ENCODE results near the gene WFS1.

The WFS1 gene, protein sequence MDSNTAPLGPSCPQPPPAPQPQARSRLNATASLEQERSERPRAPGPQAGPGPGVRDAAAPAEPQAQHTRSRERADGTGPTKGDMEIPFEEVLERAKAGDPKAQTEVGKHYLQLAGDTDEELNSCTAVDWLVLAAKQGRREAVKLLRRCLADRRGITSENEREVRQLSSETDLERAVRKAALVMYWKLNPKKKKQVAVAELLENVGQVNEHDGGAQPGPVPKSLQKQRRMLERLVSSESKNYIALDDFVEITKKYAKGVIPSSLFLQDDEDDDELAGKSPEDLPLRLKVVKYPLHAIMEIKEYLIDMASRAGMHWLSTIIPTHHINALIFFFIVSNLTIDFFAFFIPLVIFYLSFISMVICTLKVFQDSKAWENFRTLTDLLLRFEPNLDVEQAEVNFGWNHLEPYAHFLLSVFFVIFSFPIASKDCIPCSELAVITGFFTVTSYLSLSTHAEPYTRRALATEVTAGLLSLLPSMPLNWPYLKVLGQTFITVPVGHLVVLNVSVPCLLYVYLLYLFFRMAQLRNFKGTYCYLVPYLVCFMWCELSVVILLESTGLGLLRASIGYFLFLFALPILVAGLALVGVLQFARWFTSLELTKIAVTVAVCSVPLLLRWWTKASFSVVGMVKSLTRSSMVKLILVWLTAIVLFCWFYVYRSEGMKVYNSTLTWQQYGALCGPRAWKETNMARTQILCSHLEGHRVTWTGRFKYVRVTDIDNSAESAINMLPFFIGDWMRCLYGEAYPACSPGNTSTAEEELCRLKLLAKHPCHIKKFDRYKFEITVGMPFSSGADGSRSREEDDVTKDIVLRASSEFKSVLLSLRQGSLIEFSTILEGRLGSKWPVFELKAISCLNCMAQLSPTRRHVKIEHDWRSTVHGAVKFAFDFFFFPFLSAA

DNA sequence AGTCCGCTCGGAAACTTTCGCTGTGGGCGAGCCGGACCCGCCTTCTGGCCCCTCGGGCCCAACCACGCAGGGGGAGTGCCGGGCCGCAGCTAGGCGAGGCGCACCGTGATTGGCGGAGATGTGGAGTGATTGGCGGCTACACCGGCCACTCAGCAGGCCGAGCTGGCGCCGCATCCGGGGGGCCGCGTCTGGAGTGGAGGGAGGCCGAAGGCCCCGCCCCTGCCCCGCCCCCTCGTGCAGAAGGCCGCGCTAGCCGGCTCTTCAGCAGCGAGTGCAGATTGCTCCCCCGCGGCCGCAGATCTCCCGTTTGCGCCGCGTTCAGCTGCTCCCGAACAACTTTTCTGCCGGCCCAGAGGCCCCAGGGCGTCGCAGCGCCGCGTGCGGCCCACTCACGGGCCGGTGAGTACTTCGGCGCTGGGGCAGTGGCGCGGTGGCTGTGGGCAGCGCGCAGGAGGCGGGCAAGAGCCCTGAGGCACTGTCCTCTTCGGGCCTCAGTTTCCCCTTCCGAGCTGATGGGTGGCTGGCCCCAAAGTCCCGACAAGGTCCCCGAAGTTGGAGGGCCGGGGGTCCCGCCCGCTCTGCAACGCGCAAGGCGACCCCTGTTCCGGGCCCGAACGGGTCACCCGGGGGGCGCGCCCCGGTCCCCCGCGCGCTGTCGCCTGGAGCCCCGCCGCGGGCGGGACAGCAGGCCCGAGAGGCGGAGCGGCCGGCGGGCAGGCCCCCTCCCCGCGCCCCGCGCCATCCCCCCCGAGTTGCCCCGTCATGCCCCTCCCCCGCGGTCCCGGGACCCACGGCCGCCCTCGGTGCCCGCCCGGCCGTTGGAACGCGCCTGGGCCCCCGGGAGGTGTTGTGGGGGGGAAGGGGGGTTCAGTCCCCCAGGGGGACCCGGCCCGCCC lies at the start of gene WFS1:
WFS1 (plus strand) TSS at position 235 of the 896 bp plus-strand sequence. CDS start 7,606 bp downstream, outside the sequence.
- peak; percentile 93 to 98 for DNase-seq (ENCODE audit: low read depth in 2 of 2)

DNA sequence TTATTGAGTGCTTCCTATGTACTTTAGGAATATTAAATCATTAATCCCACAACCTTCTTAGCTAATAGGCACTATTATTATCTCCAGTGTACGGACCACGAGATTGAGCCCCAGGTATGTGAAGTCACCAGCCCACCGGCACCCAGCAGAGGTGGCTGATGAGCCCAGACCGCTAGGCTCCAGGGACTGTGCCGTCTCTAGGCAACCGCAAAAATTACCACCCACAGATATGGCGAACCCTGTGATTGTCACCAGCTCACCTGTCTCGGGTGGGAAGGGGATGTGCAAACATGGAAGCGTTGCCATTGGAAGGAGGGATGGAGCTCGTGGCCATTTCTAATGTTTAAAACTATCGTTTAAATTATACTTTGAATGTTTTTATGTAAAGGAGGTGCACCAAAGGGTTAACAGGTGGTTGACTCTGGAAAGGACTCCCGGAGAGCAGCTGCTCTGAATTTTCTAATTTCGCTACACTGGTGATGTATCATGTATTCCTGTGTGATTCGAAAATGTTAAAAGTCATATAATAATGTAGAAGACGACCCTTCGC lies 48.3 kb upstream of the WFS1 start:
- DNase-seq (ENCODE audit: low read depth in 2 of 2), result no peak

DNA sequence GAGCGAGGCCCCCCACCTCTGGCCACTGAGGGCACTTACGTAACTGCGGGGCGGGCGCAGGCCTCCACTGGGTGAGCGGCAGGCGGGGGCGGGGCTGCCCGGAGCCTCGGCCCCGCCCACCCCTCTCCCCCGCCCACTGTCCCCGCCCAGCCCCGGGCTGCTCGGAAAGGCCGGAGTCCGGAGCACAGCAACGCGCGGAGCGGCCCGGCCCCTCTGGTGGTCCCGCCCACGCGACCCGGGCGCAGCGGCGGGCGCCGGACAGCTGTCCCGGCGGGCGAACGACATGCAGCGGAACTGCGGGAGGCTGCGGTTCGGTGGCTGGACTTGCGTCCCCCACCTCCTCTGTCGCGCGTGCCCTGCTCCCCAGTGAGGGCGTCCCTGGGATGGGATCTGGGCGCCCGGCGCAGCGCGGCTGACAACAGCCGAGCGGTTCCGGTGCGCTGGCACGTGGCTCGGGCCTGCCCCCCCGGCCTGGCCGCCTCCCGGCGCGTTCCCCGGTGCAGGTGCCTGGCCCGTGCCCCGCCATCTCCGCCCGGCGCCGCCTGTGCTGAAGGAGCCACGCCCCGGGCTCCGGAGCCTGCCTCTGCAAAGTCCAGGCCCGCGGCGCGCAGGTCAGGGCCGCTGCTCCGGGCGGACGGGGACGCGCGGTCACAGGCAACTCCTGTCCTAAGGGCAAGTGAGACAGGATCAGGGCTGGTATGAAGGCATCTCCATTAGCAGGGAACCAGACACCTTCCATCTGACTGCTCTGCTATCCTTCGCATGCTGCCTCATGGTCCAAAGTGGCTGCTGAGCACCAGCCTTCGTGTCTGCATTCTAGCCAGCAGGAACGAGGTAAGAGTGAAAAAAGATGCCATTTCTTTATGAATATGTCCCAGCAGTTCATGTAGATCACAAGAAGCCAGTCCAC lies 47.5 kb upstream of the WFS1 start:
- no peak for DNase-seq (ENCODE audit: low read depth in 2 of 2)

DNA sequence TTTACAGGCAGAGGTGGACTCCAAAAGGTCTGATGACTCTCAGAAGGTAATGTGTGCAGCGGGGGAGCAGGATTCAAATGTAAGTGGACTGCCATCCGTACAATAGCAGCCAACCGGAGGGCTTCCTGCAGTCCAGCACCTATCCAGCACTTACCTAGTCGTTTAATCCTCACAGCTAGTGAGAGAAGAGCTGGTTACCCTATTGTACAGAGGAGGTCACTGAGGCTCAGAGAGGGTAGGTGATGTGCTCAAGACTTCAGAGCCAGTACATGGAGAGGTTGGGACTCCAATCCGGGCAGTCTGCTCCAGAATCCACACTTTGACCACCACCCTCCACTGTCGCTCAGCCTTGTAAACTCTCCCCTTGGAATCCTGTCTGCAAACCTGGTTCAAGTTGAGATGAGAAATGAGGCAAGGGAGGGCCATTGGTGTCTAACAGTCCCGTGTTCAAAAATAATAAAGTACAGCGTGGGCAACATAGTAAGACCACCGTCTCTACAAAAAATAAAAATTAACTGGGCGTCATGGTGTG lies 46.8 kb upstream of the WFS1 start:
- DNase-seq (ENCODE audit: low read depth in 2 of 2), result no peak

DNA sequence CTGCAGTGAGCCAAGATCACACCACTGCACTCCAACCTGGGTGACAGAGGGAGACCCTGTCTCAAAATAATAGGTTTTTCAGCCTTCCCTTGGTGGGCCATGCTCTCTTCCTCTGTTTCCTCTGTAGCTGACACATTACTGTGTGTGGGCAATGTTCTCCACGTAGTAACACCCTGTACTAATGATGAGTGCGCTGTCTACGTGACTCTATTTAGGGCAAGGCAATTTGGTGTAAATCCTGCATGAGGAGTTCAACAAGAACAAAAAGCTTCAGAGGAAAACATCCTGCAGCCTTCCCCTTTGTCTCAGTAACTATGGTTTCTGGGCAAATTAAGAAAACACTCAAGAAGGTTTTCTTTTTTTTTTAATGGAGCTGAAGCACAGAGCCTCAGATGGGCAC lies 44.9 kb upstream of the WFS1 start:
- DNase-seq (ENCODE audit: low read depth in 2 of 2), result no peak

DNA sequence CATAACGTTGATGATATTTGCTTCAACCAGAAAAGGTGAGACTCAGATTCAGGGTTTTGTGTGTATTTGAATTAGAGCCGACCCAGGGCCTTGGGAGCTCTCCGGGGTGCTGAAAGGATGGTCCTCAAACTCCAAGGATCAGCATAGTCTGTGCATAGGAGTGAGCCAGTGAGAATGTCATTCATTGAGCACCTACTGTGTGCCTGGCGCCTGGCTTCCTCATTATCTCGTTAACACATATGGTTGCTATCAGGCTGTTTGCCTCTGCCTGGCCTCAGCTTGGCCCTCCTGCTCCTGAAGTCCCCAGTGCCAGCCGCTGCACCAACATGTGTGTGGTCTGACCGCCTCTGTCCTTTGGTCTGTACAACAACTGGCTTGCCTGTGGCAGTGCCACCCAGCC lies 44.2 kb upstream of the WFS1 start:
- no peak for DNase-seq (ENCODE audit: low read depth in 2 of 2)

DNA sequence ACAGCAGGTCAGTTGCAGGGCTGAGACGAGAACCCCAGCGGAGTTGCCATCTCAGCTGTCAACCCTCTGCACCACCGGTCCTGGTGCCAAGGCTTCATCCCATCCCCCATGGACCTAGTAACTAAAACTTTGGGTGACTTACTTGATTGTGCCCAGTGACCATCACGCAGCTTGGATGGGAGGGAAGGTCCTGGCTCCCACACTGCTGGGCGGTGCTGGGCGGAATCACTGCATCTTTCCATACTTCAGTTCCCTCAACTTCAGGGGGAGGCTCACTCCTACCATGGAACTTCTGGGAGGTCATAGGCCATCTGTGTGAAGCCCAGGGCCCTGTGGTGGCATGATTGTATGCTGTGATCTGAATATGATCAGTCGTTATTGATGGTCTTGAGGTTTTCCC lies 43.1 kb upstream of the WFS1 start:
- no peak for DNase-seq (ENCODE audit: low read depth in 2 of 2)

DNA sequence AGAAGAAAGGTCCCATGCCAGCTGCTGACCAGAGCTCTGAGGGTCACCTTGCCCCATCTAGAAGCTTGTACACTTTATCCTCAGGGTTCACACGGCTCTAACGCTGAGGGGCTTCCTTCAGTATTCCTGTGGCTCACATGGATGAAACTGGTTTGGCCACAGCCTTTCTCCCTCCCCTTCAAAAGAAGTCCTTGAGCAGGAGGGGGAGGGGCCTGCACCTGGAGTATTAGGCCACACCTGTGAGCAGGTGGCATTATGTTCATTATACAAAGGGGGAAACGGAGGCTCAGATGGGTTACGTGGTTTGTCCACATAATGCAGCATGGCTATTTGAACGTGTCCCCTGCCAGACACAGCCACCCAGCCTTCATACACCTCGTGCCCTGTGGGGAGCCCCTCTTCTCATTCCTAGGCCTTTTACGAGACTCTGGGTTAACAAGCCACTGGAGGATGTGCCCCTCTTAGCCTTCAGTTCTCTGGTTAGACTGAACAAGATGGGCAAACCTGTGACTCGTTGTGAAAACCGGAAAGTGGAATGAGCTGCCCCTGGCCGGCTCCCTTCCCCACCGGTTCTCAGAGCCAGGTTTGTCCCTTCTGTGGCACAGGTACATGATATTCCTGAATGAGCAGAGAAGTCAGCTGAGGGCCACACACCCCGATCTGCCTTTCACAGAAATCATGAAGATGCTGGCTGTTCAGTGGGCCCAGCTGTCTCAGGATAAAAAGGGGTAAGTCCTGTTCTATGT lies 42.1 kb upstream of the WFS1 start:
- DNase-seq (ENCODE audit: low read depth in 2 of 2), result no peak

DNA sequence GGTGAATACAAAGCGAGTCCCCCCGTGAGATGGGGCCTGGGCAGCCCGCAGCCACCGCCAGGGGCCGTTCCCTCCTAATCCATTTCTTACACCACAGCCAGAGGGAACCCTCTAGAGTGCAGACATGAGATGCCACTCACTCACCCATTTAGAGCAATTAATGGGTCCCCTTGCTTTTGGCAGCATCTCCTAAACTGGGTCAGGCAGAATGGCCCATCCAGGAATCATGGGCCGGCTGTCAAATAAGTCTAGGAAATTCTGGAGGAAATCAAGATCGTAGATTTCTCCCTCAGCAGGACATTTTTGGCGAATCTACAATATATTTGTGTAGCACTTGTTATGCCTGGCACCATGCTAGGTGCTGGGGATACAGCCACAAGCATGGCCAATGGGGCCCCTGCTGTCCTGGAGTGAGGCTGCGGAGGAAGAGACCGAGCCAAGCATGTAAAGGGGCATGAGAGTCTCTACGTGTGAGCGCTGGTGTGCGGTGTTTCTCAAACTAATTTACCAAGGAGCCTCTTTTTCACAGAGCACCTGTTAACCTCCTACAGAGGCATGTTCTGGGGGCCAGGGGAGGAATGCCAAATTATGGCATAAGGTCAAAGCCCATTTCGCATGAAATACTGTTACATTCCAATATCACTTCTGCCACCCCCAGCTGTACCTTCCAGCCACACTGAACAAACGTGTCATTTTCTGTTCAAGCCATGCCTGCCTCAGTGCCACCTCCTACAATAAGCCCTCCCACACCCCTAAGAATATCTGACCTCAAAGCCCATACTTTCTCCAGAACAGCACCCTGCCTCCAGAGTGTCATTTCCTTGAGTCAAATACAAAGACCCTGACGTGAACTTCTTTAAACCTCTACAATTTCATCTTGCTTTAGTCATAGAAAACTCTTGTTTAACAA lies 41.2 kb upstream of the WFS1 start:
- no peak for DNase-seq (ENCODE audit: low read depth in 2 of 2)

DNA sequence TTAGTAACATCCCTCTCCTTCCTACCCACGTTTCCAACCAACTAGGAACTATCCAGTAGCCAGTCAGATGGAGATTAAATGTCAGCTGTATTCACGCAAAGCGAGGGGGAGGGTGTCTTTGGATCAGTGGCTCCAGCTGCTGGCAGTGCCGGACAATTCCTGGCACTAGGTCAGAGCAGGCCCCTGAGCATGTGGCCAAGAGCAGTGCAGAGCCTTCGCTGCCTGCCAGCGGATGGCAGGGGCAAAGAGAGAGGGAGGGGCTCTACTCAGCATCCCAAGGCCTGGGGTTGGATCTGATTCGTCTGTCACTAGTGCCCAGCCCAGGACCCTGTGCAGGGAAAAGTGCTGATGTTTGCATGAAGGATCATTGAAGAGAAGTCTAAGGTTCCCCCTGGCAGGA lies 40.6 kb upstream of the WFS1 start:
- no peak for DNase-seq (ENCODE audit: low read depth in 2 of 2)

DNA sequence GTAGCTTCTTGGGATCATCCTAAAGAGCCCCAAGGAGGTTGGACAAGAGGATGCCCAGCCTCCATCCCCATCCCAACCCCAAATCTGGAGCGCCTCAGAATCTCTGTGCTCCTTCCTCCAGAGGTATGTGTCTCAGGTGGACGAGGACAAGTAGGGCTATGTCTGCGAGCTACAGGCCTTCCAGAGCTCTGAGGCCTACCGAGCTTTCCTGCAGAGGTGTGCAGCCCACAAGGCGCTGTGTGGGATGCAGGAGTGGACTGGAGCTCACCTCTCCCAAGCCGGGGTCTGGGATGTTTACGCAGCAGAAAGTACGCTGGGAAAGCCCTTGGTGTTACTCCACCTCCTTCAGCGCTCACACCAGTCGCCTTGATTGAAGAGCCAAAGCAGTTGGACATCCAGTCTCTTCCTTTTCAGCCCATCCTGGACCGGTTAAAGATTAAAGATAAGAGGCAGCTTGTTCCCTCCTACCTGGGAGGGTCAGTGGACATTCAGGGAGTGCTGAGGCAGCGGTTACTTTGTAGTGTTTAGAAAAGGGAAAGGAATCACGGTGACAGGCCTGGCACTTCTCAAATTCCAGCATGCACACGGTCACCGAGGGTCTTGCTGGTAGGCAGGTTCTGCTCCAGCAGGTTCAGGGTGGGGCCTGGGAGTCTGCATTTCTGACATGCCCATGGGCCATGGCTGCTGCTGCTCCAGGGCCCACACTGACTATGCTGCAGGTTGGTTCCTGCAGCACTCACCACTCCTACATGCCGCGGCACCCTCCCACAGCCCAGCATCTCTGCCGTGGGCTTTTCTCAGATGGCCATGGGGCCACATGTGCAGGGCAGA lies 39.8 kb upstream of the WFS1 start:
- DNase-seq (ENCODE audit: low read depth in 2 of 2), result no peak

DNA sequence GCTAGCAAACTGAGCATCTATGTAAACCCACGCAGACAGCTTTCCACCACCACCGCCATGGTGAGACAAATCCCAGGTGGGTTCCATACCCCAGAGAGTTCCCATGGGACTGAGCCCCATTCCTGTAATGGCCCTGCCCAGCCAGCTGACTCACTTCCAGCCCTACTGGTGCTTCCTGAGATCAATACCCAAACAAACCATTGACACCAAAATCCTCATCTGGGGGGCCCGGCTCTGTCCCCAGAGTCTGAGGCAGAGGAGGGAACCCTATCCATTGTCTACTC lies 39.2 kb upstream of the WFS1 start:
- DNase-seq (ENCODE audit: low read depth in 2 of 2), result no peak

DNA sequence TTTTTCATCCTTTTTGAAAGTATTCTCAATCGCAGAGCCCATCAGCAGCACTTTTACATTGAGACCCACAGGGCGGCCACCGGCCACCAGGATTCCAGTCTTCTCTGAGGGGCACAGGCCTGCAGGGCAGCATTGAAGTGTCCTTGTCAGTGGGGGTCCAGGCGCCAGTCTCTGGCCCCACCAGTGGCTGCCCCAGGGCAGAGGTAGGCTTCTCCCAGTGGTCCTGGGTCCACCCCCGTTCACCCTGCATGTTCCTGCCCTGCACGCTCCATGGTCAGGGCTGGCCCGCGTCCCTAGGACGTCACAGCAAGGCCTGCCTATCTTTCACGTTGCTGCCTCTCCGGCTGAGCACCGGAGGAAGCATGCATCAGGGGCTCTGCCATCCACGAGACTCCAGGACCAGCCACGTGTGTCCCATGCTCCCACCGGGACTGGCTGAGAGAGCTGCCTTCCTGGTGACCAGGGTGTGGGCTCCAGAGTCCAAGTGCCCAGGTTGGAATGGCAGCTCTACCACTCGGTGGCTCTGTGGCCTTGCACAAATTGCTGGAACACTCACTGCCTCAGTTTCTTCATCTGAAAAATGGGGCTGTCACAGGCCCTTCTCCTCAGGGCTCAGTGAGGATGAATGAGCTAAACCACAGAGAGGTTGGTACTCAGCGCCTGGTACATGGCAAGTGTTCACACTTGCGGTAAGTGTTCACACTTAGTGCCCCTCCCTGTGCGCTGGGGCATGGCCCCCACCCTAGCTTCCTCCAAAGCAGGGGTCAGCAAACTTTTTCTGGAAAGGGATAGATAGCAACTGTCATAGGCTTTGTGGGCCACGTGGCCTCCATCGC lies 38.6 kb upstream of the WFS1 start:
- DNase-seq (ENCODE audit: low read depth in 2 of 2), result no peak

DNA sequence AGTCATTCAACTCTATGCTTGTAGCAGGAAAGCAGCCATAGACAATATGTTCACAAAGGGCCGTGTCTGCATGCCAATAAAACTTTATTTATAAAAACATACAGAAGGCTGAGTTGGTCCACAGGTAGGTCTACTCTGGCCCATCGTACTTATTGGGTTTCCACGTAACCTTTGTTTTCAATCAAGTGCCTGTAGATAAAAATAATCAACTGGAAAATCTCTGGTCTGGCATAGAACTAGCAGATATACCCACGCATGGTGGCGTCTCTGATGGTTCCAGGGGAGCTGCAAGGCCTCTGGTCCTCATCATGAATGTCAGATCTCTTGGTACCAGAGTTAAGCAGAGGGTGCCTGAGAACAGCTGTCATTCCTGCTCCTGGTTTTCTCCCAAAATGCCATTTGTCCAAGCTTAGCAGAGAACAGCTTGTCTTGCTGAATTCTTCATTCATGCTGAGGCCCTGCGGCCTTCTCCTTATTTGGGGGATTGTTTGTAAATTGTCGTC lies 37.9 kb upstream of the WFS1 start:
- no peak for DNase-seq (ENCODE audit: low read depth in 2 of 2)

DNA sequence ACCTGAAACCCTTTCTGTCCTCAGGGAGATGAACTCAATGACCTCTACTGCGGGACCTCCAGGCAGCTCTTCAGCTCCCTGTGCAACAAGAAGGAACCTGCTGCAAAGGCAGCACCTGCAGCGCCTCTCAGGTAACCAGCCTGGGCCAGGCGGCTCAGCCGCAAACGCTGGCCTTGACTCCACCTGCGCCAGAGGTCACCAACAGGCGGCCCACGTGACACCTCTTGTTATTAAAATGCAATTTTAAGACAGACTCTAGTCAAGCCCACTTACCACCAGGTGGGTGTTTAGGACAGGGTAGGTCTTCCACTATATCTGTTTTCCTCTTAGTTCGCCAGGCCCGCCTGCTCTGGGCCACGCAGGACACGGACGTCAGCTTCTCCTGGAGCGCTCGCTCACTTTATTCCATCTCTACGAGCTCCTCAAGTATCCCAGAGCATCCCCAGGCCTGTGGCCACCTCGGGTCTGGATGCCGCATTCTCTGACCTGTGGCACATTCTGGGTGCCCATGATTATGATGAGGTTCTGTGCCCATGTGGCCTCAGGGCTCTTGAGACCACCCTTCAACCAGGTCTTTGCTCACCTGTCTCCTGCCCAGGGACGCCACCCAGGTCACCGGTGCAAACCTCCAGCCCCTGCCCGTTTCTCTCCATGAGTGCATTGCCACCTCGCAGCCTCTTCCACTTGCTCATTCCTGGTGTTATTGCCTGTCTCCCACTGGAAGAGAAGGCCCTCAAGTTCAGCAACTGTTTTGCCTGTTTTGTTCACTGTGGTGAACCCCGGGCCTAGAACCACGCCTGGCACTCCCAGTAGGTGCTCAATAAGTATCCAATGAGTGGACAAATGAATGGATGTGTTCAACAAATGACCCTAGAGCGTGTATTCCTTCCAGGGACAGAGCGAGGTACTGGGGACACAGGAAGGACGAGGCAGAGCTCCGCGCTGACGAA lies 36.5 kb upstream of the WFS1 start:
- no peak for DNase-seq (ENCODE audit: low read depth in 2 of 2)

DNA sequence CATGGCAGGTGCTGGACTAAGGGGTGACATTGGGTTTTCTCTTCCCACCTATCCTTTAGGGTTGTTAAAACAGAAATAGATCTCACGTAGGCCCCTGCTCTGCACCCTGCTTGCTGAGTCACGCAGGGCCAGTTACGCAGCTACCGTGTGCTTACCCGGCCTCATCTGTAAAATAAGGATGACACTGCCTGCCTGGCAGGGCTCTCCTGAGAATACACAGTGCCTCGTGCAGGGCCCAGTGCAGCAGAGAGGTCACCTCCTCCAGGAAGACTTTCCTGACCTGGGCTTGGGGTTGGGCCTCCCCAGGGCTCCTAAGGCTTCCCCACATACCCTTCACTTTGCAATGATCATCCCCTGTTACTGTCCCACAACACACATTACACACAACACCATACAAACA lies 35.7 kb upstream of the WFS1 start:
- no peak for DNase-seq (ENCODE audit: low read depth in 2 of 2)

Data from stimulated activated CD8-positive, alpha-beta memory T cell treated with anti-CD3 and anti-CD28 coated beads, Interleukin-7, amount 100 ng/mL, for 1 hour (primary cell).